OCI-LY3 (cell line): ENCODE results near the gene PRCD.

Experiments
- EZH2phosphoT487 ChIP-seq: fragments of 200-600 bp; shearing (Covaris generic); IDR thresholded peaks from 2 replicates; pipeline ENCODE4 v1.6.1; 2018; ENCODE audit warnings: antibody characterized with exemption, mixed run types, low read depth
- TF ChIP-seq, protein P1 (sequence below): fragments of 200-600, 300-600 bp; sonication (generic); IDR thresholded peaks from 2 replicates; pipeline ENCODE4 v1.5.1; 2014; ENCODE audit warnings: antibody characterized with exemption, low read length, low read depth

DNA sequence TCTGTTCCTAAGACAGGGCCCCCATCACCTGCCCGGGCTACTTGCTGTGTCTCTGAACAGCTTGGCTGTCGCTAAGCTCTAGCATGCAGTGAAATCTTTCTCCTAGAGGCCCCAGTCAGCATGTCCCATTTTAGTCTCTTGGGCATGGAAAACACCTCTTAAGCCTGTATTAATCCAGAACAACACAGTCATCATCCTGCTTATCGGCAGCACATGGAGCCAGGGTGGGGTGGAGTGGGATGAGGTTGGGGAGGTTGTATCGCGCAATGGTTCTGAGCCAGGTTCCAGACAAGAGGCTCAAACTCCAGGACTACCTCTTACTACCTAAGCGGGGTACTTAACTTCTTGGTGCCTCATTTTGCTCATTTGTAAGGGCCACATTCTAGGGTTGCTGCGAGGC, 38.0 kb downstream of the PRCD start:
- TF ChIP-seq, protein P1, sequence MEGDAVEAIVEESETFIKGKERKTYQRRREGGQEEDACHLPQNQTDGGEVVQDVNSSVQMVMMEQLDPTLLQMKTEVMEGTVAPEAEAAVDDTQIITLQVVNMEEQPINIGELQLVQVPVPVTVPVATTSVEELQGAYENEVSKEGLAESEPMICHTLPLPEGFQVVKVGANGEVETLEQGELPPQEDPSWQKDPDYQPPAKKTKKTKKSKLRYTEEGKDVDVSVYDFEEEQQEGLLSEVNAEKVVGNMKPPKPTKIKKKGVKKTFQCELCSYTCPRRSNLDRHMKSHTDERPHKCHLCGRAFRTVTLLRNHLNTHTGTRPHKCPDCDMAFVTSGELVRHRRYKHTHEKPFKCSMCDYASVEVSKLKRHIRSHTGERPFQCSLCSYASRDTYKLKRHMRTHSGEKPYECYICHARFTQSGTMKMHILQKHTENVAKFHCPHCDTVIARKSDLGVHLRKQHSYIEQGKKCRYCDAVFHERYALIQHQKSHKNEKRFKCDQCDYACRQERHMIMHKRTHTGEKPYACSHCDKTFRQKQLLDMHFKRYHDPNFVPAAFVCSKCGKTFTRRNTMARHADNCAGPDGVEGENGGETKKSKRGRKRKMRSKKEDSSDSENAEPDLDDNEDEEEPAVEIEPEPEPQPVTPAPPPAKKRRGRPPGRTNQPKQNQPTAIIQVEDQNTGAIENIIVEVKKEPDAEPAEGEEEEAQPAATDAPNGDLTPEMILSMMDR: no peak
- no peak for TF ChIP-seq EZH2phosphoT487
